Progenitor cell of endocrine pancreas (in vitro differentiated cells): Measurements from ENCODE around the gene SLC25A19. TPM values are rescaled to one million over a fixed set of nuclear protein-coding genes. Genes with fewer than 3 reads are reported as not detected.

ENCODE experiments used
- DNase-seq: peaks from one replicate; pipeline ENCODE4 v3.0.0; 2021; ENCODE audit warnings: low spot score; ENCODE audit not compliant: unreplicated experiment
- H3K27ac Mint-ChIP-seq: 2 replicates; pipeline ENCODE4 v1.8.0; 2021; ENCODE audit warnings: mild to moderate bottlenecking, moderate library complexity, mixed read lengths
- H3K27me3 Mint-ChIP-seq: 2 replicates; pipeline ENCODE4 v1.8.0; 2021; ENCODE audit warnings: mixed read lengths
- H3K36me3 Mint-ChIP-seq: 2 replicates; pipeline ENCODE4 v1.8.0; 2022; ENCODE audit warnings: mixed read lengths; ENCODE audit not compliant: insufficient read depth
- H3K4me1 Mint-ChIP-seq: 2 replicates; pipeline ENCODE4 v1.8.0; 2021; ENCODE audit warnings: low read depth, mixed read lengths
- H3K4me3 Mint-ChIP-seq: 2 replicates; pipeline ENCODE4 v1.8.0; 2021; ENCODE audit warnings: low read depth, mild to moderate bottlenecking, moderate library complexity, mixed read lengths
- H3K9me3 Mint-ChIP-seq: 2 replicates; pipeline ENCODE4 v1.8.0; 2021; ENCODE audit warnings: low read depth, mixed read lengths
- total RNA-seq: library from RNA; stranded (reverse); gene quantifications from 2 replicates; pipeline ENCODE4 v1.2.1, GENCODE V29; 2021
- TF ChIP-seq, protein P1 (sequence below): fragments of 200-600 bp; sonication (generic); IDR thresholded peaks from one replicate; pipeline ENCODE4 v1.5.0; 2021; ENCODE audit warnings: antibody characterized with exemption, mild to moderate bottlenecking; ENCODE audit not compliant: unreplicated experiment

Gene SLC25A19
- total RNA-seq, 1 donor from 2014 or later, result 18.4 TPM

DNA sequence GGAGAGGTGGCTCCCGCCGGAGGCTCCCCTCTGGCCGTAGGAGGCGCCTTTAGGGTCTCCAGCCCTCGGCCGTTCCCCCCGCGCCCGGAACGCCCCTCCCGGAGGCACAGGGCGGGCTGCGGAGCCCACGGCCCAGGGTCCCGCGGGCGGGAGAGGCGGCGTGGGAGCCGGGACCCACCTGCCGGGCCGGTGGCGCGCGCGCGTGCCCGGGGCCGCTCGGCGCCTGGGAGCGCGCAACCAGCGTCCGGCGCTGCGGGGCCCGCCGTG is 18.3 kb downstream of the SLC25A19 start, which contains the start of gene MIF4GD:
Gene MIF4GD, minus strand, starts transcription at position 266 of the 267 bp plus-strand sequence. CDS start 1,036 bp downstream, outside the sequence.
- H3K4me1 Mint-ChIP-seq, result peaks cover 14% of the 10 kb centered on the region
- no peaks in the 10 kb centered on the region for H3K27me3 Mint-ChIP-seq
- no peaks in the 10 kb centered on the region for H3K9me3 Mint-ChIP-seq
- no peak for DNase-seq
- peak within 1 kb of the TSS; percentile 97 for H3K27ac Mint-ChIP-seq
- TF ChIP-seq, protein P1, sequence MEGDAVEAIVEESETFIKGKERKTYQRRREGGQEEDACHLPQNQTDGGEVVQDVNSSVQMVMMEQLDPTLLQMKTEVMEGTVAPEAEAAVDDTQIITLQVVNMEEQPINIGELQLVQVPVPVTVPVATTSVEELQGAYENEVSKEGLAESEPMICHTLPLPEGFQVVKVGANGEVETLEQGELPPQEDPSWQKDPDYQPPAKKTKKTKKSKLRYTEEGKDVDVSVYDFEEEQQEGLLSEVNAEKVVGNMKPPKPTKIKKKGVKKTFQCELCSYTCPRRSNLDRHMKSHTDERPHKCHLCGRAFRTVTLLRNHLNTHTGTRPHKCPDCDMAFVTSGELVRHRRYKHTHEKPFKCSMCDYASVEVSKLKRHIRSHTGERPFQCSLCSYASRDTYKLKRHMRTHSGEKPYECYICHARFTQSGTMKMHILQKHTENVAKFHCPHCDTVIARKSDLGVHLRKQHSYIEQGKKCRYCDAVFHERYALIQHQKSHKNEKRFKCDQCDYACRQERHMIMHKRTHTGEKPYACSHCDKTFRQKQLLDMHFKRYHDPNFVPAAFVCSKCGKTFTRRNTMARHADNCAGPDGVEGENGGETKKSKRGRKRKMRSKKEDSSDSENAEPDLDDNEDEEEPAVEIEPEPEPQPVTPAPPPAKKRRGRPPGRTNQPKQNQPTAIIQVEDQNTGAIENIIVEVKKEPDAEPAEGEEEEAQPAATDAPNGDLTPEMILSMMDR, result no peak
- peaks cover 2% of the 10 kb centered on the region for H3K36me3 Mint-ChIP-seq
- peak within 1 kb of the TSS; percentile 78 for H3K4me3 Mint-ChIP-seq

DNA sequence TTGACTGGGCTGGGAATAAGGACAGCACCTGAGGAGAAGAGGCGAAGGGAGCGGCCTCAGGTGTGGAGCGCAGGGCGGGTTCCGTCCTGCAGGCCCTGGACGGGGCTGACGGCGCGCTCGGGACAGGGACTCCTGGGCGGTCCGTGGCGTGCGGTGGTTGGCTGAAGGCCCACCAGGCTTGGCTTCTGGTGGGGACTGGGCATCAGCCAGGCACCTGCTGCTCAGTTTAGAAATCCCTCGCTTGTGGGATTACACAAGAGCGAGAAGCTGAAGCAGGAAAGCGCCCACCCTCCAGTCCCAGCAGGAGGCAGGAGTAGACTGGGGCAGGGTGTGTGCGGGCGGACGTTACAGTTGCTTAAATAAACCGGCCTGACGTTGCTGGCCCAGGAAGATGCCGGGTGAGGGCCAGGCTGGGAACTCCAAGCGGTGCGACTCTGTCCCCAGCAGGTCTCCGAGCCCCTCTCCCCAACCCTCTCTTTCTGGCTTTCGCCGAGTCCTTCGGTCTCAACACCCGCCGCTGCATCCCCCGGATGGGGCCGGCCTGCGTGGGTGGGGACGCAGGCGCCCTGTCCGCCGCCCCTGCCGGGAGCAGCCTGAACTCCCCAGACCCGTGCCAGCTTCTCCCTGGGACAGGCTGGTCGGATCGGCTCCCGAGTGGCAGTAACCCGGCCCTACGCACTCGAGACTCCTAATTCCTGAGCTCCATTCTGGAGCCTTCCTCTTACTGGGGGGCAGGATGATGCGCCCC is 18.8 kb downstream of the SLC25A19 start:
- Mint-ChIP-seq H3K9me3 (no peaks in the 10 kb centered on the region), H3K27me3 (no peaks in the 10 kb centered on the region)

DNA sequence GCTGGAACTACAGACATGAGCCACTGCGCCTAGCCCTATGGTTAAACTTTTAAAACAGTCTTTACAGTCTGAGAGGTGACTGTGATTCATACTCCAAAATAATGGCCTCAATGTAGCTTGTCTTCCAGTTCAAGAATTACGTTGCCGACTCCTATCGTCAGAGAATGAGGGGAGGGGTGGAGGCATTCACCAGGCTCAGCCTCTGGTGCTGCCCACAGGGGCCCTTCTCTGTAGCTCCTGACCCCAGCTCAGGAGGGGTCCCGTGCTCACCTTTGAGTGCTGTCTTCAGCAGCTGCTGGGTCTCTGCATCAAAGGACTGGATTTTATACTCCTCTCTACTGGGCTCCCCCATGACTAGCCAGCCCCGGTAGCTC is 19.4 kb downstream of the SLC25A19 start:
- peaks cover 14% of the 10 kb centered on the region for H3K4me1 Mint-ChIP-seq
- H3K27ac Mint-ChIP-seq, result peak overlapping the region; percentile 97
- no peaks in the 10 kb centered on the region for H3K27me3 Mint-ChIP-seq

More for the DNA sequence above, 18.8 kb downstream of the SLC25A19 start:
- TF ChIP-seq, protein P1, result peak; percentile 49
- peaks cover 2% of the 10 kb centered on the region for H3K36me3 Mint-ChIP-seq
- peaks cover 14% of the 10 kb centered on the region for H3K4me1 Mint-ChIP-seq
- H3K4me3 Mint-ChIP-seq, result peak overlapping the region; percentile 78
- peak overlapping the region; percentile 97 for H3K27ac Mint-ChIP-seq
- DNase-seq, result peak; percentile 46

DNA sequence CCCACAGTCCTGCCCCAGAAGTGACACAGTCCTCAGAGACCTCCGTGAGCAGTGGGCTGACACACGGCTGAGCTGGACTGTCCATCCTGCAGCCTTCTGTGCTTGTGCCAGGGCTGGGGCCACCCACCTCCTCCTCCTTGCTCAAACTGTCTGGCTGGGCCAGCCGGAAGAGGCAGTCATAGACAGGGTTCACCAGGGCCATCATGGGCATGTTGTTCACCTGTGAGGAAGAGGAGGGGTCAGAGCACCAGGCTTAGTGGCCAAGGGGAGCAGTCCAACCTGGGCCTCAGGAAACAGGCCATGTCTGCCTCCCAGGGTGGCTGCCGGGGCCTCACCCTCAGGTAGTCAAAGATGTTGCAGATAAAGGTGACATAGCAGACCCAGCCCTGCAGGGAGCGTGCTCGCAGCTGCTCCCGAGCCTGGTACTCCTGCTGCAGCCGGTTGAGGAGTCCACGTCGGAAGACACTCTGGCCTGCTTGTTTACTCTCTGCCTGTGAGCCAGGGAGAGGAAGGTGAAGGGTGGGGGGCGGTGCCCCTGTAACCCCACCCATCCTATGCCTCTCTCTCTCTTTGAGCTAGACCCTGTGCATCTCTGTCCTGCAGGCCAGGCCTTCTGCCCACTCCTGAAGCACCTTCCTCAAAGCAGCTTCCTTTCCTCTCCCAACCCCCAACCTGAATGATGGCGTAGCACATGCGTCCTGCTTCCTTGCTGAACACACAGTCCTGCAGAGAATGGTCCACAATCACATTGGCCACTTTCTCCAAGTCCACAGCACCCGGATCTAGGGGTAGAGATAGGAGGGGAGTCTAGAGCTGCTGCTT is 21.6 kb downstream of the SLC25A19 start:
- Mint-ChIP-seq H3K27ac (peak overlapping the region; percentile 7), H3K4me3 (no peak overlapping the region), H3K4me1 (peaks cover 16% of the 10 kb centered on the region), H3K27me3 (no peaks in the 10 kb centered on the region), H3K36me3 (peaks cover 8% of the 10 kb centered on the region), H3K9me3 (no peaks in the 10 kb centered on the region)
- DNase-seq, result no peak
- TF ChIP-seq, protein P1, result peak; percentile 44

More for the DNA sequence above, 19.4 kb downstream of the SLC25A19 start:
- no peaks in the 10 kb centered on the region for H3K9me3 Mint-ChIP-seq
- TF ChIP-seq, protein P1, result no peak
- peaks cover 2% of the 10 kb centered on the region for H3K36me3 Mint-ChIP-seq
- H3K4me3 Mint-ChIP-seq, result peak overlapping the region; percentile 78
- DNase-seq, result no peak

DNA sequence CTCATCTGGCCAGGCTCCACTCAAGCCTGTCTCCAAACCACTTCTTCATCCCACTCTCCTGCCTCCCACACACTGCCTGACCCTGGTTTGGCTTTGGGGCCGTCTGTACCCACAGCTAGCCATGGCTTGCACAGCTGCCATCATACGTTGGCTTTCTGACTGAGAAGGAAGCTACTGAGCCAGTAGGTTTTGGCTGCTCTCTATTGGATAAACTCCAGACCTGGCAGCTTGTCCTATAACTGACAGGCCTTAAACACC is 22.2 kb downstream of the SLC25A19 start:
- Mint-ChIP-seq H3K4me3 (no peak overlapping the region), H3K27me3 (no peaks in the 10 kb centered on the region), H3K4me1 (peaks cover 22% of the 10 kb centered on the region), H3K36me3 (peaks cover 8% of the 10 kb centered on the region), H3K9me3 (no peaks in the 10 kb centered on the region), H3K27ac (no peak overlapping the region)
- no peak for DNase-seq
- TF ChIP-seq, protein P1, result no peak
